NCI-H2107 treated with DMSO at 0.1 percent for 48 hours (cell line): ENCODE data around the gene CDHR2.

Experiments
- DNase-seq: peaks from one replicate; lab custom pipeline; 2025; ENCODE audit not compliant: unreplicated experiment; lab: John Stamatoyannopoulos, UW

Gene CDHR2

GRCh38 chr5:176529116-176529740, 19.9 kb upstream of the CDHR2 start:
- no peak for DNase-seq

GRCh38 chr5:176529741-176530141, 19.4 kb upstream of the CDHR2 start:
- DNase-seq = no peak

GRCh38 chr5:176530393-176530982, 18.7 kb upstream of the CDHR2 start:
- no peak for DNase-seq

- peak; percentile 8 for DNase-seq
These were observed 17.9 kb upstream of the CDHR2 start for GRCh38 chr5:176530983-176531901.

- no peak for DNase-seq
These were observed 17.1 kb upstream of the CDHR2 start for GRCh38 chr5:176531902-176532493.

GRCh38 chr5:176532795-176533194, 16.3 kb upstream of the CDHR2 start:
- no peak for DNase-seq

- DNase-seq = no peak
These were observed 15.8 kb upstream of the CDHR2 start for GRCh38 chr5:176533390-176533789.

- DNase-seq = no peak
These were observed 15.1 kb upstream of the CDHR2 start for GRCh38 chr5:176533894-176534611.

- no peak for DNase-seq
These were observed 14.5 kb upstream of the CDHR2 start for GRCh38 chr5:176534640-176535039.

GRCh38 chr5:176535101-176535663, 14.0 kb upstream of the CDHR2 start:
- no peak for DNase-seq

GRCh38 chr5:176535664-176536131, 13.4 kb upstream of the CDHR2 start:
- DNase-seq = no peak

GRCh38 chr5:176536132-176536901, 12.8 kb upstream of the CDHR2 start:
- DNase-seq = peak; percentile 14

- DNase-seq = peak; percentile 82
These were observed 12.1 kb upstream of the CDHR2 start, which contains the start of gene RNF44 for GRCh38 chr5:176536902-176537553. Gene RNF44, minus strand, starts transcription at chr5:176537402. Its CDS starts 4,930 bp downstream, at chr5:176532472.

GRCh38 chr5:176537554-176538229, 11.4 kb upstream of the CDHR2 start:
- peak; percentile 83 for DNase-seq

- no peak for DNase-seq
These were observed 10.7 kb upstream of the CDHR2 start for GRCh38 chr5:176538230-176538988.

- DNase-seq = no peak
These were observed 10.2 kb upstream of the CDHR2 start for GRCh38 chr5:176538989-176539384.

- DNase-seq = no peak
These were observed 8.7 kb upstream of the CDHR2 start for GRCh38 chr5:176540476-176540899.

- no peak for DNase-seq
These were observed 8.2 kb upstream of the CDHR2 start for GRCh38 chr5:176540956-176541337.
